Stimulated activated CD8-positive, alpha-beta memory T cell treated with anti-CD3 and anti-CD28 coated beads, Interleukin-7, amount 100 ng/mL, for 1 hour (primary cell): ENCODE data around the gene NFE2L1.
"Not testable (repeated sequence)": the region's sequence is repeated elsewhere in the genome, so short reads cannot be mapped to it uniquely, and the experiment has no call there.

Source experiments
- DNase-seq, 2 donors: peaks; one replicate each; pipeline ENCODE4 v3.0.0-alpha.2; 2020; ENCODE audit warnings: low read depth in 2 of 2

NFE2L1 gene

DNA sequence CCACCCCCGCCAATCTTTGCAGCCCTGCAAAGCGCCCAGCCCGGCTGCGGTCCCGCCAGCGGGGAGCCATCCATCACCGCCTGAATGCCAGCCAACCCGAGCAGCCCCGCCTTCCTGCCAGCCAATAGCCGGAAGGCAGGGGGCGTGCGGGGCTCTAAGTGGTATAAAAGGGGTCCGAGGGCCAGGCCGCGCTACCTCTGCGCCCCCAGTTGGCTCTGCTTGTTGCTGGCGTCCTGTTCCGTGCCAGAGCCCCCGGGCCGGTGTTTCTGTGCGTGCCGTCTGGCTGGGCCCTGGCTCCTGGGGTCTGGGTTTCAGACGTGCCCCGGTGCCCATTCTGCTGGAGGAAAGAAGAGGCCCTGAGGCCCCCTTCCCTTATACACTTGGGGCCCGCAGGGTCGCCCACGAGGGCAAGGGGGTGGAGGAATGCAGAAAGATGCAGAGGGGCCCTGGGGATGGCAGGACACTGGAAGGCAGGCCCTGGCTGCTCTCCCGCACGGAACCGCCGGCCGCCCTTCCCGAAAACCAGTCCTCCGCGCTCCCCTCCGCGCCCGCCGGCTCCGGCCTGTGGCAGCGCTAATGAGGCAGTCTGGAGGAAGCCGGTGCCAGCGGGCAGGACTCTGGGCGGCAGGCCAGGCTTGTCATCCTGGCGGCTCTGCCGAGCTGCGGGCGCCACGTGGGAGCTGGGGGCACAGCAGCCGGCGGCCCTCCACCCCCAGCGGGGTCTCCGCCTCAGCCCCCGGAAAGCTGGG, 24.6 kb upstream of the NFE2L1 start:
- no peak for DNase-seq

DNA sequence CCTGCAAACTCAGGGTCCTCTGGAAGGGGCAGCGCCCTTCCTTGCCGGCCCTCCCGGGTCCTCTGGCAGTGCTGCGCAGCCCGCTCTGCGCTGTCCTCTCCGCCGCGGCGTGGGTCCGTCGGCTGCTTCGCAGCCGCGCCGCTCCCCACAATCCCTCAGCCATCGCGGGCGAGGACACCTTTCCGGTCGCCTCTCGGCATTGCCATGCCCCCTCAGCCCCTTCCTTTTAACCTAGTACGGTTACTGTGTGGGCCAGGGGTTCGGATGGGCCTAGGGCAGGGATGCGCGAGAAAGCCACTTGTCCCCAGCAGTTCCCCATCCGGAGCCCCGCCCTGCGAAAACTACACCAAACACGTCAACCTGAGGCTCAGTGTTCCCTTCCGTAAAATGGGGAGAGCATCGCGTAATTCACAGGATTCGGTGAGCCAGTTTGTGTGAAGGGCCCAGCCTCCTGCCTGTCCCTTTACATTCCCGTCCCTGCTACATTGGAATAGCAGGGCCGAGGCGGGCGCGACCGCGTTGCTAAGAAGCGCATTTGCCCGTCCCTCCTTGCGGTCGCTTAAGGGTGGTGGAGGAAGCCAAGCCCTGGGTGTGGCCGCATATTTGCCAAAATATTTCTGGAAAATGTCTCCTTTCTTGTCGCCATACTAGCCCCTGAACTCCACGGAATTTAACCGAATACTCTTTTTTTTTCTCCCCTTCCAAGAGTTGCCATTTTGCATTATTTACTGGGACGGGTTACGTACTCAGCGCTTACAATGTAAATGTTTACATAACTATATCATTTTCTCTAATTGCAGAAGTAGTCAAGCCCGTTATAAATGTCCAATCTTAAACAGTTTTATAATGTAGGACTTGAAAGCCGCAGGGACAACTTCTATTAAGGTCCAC, 23.8 kb upstream of the NFE2L1 start:
- DNase-seq = no peak

DNA sequence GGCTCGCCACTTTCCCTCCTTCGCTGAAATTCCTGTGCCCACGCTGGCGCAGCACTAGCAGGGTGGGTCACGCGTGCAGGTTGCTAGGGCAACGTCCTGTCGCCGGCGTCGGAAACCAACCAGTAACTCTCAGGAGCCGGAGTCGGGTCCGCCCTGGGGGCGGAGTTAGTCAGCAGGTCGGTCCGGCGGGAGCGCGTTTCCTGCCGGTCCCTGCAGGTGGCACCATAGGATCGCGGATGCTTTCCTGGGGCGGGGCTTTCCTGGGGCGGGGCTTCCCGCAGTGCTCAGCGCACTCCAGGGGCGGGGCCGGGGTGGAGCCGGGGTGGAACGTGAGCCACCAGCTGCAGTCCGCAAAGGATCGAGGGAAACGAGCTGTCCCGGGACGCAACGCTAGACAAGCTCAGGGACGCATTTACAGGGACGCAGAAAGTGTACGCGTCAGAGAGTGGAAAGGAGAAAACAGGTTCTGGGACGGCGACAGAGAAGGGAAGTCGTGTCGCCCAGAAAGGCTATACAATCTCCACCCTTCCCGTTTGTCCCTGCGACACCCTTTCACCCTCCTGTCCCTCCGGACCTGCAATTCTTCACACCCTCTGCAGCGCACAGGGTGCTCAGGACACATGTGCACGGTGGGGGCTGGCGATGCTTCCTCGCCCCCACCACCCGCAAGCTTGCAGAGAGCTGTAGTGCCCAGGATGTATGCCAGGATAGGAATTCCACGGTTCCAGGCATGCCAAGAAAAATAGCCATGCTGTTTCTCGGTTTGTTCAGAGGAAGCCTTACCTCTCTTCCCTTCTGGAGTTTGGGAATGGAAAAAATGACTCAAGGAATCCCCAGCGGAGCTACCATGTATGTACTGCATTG, 22.9 kb upstream of the NFE2L1 start:
- peak; percentile 97 to 98 for DNase-seq

DNA sequence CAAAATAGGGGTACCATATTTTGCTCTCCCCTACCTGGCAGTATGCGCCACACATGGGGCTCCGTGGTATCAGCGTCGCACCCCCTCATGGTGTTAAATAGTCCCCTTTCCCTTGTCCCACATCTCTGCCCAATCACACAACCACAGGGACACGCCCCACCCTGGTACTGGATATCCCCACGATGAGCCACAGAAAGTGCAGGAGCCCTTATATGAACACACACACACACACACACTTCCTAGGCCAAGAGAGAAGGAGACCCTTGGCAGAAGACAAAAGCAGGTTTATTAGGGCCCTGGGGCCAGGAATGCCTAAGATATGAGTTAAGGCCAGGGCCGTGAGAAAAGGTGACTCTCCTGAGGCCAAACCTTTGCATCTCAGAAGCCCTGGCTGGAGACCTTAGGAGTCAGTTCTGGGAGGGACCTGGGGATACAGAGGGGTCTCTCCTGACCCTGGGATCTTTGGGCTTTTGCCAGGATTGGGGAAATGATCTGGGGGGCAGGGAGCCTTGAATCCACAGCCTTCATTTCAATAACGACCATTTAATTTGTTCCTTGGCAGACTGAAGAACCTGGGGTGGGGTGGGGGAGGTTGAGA, 22.2 kb upstream of the NFE2L1 start:
- no peak for DNase-seq

DNA sequence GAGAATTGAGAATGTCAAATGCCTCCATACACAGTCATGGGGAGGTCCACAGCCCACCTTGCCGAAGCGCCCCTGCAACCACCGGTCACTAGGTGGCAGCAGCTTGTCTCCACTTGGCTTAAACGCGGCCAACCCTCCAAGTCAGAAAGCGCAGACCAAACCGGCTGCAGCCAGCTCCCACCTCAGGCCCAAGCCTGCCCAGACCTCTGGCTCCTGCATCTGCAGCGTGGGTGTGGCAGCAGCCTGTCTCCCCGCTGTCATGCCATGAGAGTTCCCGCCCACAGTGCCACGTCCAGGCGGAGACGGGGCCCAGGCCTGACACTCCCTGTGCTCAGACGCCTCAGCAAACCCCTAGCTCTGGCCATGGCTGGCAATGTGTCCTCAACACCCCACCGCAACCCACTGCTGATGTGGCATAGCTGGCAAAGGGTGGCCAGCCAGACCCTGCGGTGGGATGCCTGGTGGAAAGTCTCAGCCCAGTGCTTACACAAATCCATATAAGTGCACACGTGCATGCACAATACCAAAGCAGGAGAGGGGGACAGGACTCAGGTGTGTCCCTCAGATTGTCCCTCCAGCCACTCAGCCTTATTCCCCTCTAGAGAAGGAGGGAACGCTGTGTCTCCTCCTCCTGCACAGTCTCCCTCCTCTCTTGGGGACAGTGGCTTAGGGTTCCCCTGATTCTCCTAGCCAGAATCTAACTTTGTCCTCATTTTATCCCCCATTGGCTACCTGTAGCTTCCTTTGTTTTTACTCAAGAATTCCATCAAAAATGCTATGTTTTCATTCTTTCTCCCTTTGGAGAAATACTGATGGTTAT, 21.4 kb upstream of the NFE2L1 start:
- DNase-seq = no peak

DNA sequence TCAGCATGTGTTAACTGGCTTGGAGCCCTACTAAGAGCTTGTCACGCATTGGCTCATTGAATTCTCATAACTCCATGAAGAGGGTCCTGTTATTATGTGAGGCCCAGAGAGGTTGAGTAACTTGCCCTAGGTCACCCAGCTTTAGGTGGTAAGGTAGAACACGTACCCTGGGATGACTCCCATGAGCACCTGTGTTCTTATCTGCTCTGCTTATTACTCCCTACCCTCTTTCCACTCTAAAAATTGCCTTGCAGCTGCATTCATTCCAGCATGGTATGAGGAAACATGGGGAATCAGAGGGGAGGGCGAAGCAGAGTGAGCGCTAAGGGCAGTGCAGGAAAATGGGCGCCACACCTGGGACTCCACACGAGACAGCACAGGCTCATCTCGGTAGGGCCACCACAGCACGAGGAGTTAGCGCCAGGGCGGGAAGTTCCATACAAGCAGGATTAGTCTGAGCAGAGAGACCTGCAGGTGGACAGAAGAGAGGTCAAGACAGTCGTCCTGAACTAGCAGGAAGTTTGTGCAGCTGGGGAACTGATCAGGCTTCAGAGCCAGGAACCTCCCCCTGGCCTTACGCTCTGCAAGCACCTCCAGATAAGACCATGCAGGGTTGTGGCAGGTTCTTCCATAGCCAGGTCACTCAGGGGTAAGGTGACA, 20.7 kb upstream of the NFE2L1 start:
- no peak for DNase-seq

DNA sequence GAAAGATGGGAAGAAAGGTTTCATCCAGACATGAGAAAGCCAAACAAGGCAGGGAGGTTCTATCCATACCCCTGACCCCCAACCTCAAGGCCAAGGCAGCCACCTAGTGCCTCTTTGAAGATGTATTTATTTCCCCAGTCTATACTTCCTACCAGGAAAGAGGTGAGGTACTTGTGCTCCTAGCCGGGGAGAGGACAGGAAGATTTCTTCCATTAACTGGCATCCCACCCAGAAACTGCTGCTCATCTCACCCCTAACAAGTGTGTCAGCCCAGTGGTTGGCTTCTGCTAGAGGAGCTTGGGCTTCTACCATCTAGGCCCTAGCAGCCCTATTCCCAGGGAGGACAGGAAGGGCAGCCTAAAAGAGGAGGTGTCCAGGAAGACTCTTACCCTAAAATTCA, 19.4 kb upstream of the NFE2L1 start:
- DNase-seq = no peak

DNA sequence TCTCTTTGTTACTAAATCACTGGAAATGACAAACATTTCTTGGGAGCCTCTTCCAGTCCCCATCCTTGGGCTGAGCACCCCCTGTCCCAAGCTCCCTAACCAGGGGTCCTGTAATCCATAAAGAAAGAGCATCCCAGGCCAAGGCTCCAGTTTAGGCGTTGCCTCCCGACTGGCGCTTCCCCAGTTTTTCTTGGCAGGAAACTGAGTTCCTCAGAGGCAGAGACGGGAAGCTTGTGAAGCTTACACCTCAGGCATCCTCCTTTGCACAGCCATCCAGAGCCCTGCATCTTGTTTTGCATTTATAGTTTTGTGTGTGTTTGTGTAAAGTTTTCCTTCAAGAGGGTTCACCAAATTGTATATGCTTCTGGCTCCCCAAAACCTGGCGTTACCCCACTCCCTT, 17.6 kb upstream of the NFE2L1 start:
- no peak for DNase-seq

DNA sequence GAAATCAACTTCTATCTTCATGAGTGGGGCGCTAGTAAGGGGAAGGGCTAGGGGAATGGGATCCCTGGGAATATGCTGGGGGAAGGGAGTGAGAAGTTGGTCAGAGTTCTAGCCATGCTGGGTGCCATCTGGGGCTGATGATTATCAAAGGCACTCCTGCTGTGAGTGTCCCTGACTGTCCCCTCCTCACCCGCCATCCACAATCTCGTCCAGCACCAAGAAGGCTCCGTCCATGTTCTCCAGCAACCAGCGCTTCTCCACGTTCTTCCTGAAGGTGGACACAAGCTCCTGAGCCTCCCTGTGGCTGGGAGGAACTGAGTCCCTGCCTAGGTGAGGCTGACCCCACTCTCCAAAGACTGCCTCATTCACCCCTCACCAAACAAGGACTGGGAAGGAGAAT, 16.2 kb upstream of the NFE2L1 start:
- no peak for DNase-seq

DNA sequence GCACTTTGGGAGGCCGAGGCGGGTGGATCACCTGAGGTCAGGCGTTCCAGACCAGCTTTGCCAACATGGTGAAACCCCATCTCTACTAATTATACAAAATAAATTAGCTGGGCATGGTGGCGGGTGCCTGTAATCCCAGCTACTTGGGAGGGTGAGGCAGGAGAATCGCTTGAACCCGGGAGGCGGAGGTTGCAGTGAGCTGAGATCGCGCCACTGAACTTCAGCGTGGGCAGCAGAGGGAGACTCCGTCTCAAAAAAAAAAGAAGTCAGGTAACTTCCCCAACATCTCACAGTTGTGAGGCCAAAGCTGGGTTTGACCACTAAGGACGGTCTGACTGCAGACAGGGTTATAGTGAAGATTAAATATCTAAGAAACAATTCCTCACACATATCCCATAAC, 13.4 kb upstream of the NFE2L1 start:
- DNase-seq = not testable (repeated sequence)

DNA sequence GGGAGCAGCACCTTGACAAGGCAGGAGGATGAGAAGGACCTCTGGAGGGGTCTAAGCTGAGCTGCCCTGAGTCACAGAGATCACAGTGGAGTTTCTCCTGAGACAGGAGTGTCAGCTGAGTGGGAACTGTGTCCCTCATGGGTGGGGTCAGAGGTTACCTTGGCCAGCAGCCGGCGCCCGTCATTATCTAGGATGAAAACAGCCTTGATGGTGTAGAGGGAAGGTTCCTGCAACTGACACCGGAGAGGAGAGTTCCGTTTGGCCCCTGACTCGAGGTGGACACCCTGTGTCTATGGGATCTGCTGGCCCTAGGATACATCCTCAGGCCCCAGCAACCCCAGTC, 11.5 kb upstream of the NFE2L1 start:
- DNase-seq = no peak

DNA sequence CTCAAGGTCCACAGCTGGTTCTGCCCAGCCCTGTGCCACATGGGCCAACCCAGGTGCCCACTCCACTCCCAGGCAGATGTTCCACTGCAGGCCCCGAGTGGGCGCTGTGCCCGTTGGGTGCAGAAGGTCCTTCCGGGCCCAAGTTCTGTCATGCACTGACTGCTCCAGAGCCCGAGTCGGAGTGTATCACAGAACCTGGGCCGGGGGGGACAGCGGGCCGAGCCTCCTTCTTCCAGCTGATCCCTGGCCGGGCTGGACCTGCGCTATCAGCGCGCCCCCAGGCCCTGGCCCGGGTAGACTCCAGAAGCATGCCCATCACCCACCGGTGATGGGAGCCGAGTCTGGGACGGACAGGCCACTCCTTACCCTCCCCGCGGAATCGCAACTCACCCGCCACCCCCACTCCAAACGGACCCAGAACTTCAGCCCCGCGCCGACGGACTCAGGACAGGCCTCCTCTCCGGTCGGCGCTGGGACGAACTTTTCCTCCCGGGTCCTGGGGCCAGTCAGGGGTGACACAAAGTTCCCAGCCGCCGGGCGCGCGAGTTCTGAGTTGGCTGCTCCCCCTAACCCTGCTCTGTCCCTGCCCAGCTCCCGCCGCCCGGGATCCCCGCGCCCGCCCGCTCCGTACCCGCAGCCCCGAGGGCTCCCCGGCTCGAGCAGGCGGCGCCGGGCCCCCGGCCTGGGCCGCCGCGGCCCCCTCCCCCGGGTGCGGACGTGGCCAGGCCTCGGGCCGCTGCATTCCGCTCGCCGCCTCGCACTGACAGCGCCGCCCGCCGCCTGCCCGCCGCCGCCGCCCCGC, 10.9 kb upstream of the NFE2L1 start, which contains the start of gene COPZ2:
COPZ2 (minus strand) TSS at position 762 of the 802 bp plus-strand sequence; CDS start at position 742, 20 bp downstream.
- no peak for DNase-seq

DNA sequence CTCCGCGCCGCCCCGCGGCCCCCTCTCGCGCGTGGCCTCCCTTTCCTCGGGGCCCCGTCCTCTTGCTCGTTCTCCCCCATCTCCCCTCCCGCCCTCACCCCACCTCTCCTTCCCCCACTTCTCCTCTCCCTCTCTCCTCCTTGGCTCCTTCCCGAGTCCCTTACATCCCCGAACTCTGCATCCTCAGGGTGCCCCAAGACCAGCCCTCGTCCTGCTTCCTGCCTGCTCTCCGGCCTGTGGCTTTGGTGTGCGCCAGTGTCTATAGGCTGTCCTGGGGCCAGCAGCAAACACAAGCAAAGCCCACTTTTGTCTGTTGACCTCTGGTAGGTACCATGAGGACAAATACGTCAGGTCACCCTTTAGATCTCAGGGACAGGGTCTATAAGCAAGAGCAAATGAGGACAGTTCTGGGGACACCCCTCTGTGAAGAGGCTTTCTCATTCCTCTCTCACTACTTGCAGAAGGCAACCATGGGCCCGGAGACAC, 10.3 kb upstream of the NFE2L1 start:
- no peak for DNase-seq

DNA sequence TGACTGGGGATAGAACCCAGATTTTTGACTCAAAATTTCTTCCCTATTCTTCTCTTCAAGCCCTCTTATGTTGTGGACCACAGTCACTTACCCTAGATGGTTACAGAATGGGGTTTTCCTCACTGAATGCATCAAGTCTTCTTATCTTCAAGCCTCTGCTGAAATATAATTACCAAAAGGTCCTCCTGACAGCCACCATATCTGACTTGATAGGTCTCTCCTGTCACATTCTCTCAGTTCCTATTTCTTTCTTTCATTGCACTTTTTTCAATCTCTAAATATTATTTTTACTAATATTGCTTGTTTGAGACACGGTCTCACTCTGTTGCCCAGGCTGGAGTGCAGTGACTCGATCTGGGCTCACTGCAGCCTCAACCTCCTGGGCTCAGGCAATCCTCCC, 9.5 kb upstream of the NFE2L1 start:
- DNase-seq = no peak

DNA sequence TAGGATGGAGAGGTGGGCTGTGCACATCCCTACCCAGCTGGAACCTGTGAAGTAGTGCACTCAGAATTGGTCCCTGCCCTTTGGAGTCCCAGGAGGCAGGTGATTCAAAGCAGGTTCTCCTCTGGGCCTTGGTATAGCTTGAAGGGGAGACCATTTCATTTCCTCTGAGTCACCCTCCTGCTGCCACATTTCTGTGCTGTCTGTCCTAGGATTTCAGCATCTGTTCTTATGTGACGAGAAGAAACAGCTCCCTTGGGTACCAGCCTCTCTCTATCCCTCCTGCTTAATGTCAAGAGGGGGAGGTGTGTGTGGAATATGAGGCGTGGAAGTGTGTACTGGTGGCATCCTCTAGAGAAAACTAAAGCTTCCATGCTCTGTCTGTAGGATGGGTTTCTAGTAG, 5.0 kb upstream of the NFE2L1 start:
- DNase-seq = no peak

DNA sequence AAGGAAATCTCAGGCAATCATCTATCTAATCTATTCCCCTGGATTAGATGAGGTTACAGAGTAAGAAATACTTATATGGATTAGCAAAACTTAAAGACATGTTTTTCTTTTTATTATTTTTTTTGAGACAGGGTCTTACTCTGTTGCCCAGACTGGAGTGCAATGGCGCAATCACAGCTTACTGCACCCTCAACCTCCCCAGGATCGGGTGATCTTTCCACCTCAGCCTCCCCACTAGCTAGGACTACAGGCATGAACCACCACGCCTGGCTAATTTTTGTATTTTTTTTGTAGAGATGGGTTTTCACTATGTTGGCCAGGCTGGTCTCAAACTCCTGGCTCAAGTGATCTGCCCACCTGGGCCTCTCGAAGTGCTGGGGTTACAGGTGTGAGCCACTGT, 3.3 kb upstream of the NFE2L1 start:
- no peak for DNase-seq

DNA sequence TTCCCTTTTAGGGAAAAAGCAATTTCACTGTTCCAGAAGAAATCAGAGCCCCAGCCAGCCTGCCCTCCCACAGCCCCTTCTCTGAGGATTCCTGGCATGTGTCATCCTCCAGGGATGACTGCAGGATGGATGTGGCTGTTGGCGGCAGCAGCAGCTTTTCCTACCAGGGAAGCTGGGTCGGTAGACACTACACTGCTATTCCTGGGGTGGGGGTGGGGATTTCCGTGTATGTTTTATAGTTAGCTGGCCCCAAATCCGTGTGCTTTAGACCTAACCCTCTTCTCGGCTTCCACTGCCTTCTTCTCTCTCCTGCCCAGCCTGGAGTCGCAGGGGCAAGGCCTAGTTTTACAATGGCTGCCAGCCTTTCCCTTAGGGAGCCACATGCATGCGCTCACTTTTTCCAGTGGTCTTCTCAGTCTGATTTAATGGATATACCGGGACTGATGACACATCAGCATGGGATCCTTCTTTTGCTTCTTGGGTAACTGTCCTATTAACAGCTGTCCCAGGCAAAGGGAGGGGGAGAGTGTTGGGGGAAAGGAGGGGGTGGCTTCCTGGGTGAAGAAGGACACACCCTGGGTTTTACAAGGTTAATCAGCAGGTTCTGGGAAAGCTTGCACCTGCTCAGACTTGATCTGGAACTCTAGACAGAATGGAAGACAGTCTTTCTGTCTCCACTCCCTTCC, 2.7 kb upstream of the NFE2L1 start:
- no peak for DNase-seq

DNA sequence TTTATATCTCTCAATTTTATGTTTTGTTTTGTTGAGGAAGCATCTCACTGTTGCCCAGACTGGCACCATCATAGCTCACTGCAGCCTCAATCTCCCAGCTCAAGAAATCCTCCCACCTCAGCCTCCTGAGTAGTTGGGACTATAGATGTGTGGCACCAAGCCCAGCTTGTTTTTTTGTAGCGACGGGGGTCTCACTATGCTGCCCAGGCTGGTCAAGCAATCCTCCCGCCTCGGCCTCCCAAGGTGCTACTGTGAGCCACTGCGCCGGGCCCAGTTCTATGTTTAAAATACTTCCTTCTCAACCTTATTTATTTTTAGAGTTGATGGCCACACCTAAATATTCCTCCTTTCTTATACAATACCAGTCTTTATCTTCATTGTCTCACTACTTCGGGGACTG, 1.9 kb upstream of the NFE2L1 start:
- DNase-seq = no peak
